ENCODE data around the gene THSD7B. TPM values are rescaled to one million over a fixed set of nuclear protein-coding genes. Genes with fewer than 3 reads are reported as not detected.
A peak's percentile ranks its signal among the peaks of the same experiment; 100 is the strongest.
"Not testable (repeated sequence)": the region's sequence is repeated elsewhere in the genome, so short reads cannot be mapped to it uniquely, and the experiment has no call there.

Gene THSD7B
- total RNA-seq, 1 donor from 2014 or later = 20.0 TPM

DNA sequence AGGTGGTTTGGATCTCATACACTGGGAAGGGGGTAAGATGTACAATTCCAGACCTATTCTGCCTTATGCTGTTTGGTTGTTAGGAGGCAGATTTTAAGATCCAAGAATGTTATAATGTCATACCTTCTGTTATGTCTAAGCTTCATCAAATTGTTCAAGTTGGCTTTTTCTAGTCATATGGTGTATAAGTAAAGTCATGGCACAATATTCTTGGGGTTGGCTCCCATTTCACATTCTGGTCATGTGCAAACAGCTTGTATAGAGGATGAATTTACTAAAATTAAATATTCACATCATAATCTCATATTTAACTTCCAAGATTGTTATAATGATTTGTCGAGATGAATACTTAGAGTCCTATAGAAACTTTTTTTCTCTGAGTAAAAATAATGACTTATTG, 774.0 kb downstream of the THSD7B start:
- no peak for DNase-seq

DNA sequence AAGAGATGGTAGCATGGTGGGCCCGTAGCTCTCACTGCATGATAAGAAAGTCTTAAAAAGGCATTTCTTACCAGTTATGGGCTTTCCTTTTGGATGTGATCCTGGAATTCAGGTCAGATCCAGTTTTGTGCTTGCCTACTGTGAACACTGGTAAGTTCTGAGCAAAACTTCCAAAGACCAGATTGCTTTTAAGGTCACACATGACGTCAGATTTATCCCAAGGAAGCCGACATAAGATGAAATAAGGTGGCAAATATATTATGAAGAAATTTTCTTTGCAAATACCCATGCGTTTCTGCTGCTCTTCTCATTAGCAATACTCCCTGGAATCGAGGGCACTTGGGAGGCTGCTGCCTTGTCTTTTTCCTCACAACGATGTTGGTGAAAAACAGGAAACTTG, 782.5 kb downstream of the THSD7B start:
- no peak for DNase-seq

- no peak for DNase-seq
These were observed 801.0 kb downstream of the THSD7B start for GRCh38 chr2:137566387-137566786.

DNA sequence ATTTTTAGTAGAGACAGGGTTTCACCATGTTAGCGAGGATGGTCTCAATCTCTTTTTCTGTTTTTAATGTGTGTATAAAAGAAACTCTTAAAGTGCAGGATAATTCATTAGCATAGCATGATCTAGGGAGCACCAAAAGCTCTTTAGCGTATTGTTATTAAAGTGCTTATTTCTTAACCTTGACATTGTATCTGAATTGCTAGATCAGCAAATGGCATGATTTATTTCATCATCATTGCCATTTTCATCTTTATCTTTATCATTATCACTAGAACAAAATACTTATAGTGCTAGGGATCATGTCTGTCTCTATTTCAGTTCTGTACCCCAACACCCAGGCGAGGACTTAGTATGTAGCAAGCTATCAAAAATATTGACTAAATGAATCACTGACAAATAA, 805.1 kb downstream of the THSD7B start:
- no peak for DNase-seq

DNA sequence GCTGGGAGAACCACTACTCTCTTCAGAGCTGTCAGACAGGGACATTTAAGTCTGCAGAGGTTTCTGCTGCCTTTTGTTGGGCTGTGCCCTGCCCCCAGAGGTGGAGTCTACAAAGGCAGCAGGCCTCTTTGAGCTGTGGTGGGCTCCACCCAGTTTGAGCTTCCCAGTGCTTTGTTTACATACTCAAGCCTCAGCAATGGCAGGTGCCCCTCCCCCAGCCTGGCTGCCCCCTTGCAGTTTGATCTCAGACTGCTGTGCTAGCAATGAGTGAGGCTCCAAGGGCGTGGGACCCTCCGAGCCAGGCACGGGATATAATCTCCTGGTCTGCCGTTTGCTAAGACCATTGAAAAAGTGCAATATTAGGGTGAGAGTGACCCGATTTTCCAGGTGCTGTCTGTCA, 822.5 kb downstream of the THSD7B start:
- not testable (repeated sequence) for DNase-seq

GRCh38 chr2:137588578-137588977, 823.2 kb downstream of the THSD7B start:
- not testable (repeated sequence) for DNase-seq

DNA sequence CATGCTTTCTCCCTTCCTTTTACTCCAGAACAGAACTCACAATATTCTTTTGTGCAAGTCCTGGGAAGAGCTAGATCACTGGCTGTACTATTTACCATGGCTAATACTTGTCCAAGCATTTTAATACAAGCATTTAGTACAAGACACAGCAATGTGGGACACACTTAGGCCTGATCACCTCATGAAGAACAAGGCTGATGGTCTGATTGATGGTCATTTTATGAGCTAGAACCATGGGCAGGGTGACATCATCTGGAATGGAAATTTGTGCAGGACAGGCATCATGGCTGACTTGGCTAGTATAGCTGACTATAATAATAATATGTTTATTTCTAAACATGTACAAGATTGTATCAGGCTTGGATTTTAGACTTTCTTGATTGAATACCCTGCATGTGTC, 824.8 kb downstream of the THSD7B start:
- DNase-seq = no peak

- DNase-seq = no peak
These were observed 842.5 kb downstream of the THSD7B start for GRCh38 chr2:137607722-137608318.

DNA sequence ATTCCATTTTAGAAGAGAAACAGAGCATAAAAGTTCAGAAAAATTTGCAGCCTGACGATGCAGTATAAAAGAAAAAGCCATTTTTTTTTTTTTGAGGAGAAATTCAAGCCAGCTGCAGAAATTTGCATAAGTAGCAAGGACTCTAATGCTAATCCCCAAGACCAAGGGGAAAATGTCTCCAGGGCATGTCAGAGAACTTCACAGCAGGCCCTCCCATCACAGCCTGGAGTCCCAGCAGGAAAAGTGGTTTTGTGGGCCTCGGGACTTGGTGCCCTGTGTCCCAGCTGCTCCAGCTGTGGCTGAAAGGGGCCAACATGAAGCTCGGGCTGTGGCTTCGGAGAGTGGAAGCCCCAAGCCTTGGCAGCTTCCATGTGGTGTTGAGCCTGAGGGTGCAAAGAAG, 873.6 kb downstream of the THSD7B start:
- no peak for DNase-seq

DNA sequence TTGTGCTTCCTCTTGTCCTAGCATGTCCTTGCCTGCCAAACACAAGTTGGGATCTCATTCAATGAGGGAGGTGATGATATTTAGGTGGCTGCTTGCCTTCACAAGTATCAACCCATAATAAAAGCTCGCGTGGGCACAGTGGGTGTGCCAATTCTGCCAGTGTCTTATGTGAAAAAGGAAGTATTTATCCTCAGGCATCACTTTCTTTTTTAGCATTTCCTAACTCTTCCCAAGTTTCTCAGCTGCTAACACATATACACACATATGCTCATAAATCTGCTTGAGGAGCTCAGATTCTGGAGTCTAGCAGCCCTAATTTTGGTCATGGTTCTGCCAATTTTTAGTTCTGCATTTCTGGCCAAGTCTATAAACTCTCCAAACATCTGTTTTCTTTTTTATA, 879.4 kb downstream of the THSD7B start:
- DNase-seq = peak; percentile 6

DNA sequence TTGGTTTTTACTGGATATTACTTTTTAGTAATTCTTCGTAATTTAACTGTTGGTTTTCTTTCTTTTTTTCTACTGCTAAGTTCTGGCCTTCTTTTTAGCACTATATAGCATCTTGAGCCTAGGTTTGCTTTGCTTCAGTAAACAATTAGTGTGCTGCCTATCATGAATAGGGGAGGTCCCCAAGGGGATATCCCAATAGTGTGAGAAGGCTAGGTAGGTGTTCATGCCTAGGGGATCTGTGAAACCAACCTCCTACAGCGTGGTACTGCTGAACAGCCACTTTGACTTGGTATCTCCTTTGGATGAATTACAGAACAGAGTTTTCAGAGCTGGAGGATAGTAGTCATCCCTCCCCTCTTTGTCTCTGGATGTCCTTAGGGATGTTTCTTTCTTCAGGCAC, 888.7 kb downstream of the THSD7B start:
- no peak for DNase-seq

- DNase-seq = no peak
These were observed 890.5 kb downstream of the THSD7B start for GRCh38 chr2:137655814-137656213.

DNA sequence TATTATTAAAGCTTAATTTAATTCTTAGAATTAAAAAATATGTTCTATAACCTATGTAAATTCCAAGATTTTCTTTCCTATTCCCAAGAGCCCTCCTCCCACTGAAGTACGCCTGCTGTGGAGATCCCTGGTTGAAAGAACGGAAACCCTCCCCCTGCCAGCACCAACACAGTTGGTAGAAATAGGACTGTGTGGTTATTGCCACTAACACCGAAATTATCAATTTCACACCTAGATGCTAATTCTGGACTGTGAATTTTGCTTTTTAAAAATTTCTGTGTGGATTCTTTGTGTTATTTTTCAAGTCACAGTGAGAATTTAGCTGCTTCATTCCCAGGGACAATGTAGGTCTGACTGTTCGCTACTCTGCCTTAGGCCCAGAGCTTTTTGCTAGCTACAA, 893.1 kb downstream of the THSD7B start:
- DNase-seq = no peak

DNA sequence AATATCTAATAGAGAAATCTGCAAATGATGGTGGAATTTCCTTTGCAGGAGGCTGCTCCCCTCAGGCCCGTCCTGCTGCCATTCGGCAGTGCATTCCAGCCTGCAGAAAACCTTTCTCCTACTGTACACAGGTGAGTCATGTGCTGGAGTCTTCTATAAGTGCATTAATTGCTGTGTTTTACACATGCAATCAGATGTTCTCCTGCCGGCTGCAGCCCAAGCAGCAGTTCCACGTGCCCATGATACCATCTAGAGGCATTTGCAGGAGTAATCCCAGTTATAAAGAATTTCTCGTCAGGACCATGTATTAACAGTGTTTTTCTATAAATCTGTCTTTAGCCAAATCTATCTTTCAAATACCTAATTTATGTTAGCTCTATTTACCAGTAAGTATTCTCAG, 894.3 kb downstream of the THSD7B start:
- DNase-seq = peak; percentile 0

GRCh38 chr2:137670111-137670510, 904.8 kb downstream of the THSD7B start:
- DNase-seq = no peak

GRCh38 chr2:137672989-137673552, 907.7 kb downstream of the THSD7B start:
- no peak for DNase-seq

DNA sequence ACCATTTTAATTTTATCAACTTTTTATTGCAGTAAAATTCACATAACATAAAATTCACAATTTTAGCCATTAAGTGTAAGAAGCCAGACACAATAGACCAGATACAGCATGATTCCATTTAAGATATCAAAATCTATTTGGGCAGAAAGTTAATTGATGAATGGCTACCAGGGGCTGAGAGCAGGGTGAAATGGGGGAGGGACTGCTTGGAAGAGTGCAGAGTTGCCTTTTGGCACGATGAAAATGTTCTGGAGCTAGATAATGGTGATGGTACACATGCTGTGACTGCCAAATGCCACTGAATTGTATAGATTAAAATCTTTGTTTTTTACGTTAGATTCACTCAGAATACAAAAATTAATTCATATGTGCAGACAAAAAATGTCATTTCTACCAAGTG, 909.6 kb downstream of the THSD7B start:
- DNase-seq = no peak

GRCh38 chr2:137675584-137676327, 910.4 kb downstream of the THSD7B start:
- DNase-seq = no peak

DNA sequence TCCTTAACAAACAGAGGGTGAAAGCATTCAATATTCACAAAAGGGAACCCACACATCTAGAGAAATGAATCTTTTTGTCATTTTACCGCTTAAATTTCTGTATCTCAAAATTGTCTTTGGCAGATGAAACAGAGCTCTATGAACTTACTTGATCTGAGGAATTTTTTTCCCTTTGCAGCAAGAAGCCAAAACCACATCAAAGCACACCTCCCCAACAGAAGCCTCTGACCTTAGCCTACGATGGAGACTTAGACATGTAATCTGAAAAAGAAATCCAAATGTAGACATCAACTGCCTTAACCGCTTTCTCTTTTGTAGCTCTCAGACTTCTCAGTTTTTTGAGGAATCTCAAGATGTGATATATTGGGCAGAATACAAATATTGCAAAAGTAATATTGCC, 911.0 kb downstream of the THSD7B start:
- DNase-seq = no peak

DNA sequence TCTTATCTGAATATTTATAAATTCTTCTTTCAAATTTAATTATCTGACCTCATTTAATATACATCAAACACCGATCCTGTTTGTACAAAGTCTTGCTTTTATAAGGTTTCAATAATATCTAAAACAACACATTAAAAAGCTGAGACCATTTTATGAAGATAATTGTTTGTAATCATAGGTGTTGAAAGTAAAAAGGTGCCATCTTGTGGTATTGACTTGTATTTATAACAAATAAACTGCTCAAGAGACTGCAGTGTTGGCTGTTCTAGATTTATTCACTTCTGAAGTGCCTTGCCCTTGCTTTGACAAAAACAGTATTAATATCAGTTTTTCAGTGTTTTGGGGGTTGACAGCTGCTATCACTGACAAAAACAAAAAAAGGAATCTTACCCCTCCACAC, 912.1 kb downstream of the THSD7B start:
- DNase-seq = no peak

DNA sequence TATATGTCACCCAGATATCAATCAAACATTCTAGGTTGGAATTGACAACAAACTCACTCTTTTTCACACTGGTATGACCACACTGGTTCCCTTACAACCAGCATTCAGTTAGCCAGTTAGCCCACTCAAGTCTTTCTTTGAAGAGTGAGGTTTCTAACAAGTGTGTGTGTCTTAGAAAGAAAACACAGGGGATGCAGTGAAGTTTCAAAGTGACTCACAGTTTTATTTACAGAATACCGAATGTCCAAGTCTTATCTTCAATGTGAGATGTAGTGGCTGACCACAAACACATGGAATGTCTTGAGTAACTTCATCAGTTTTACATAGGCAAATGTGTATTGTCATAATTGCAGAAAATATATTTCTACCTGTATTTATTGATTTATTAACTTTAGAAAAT, 924.2 kb downstream of the THSD7B start:
- DNase-seq = no peak

DNA sequence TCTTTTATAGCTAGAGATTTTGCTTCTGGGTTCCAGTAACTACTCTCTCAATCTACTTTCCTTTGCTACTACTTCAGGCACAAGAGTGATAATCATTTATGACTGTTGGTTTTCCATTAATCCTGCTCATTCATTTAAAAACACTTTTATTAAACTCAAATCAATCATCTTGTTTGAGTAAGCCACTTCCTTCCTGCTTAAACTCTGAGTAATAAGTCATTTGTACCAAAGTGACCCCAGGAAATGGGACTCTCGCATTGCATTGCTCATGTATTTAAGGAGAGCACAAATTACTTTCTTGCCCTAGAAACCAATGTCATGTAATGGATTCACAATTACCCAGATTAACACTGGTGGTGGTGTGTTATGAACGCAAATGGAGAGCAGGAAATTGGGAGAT, 928.2 kb downstream of the THSD7B start:
- DNase-seq = no peak

DNA sequence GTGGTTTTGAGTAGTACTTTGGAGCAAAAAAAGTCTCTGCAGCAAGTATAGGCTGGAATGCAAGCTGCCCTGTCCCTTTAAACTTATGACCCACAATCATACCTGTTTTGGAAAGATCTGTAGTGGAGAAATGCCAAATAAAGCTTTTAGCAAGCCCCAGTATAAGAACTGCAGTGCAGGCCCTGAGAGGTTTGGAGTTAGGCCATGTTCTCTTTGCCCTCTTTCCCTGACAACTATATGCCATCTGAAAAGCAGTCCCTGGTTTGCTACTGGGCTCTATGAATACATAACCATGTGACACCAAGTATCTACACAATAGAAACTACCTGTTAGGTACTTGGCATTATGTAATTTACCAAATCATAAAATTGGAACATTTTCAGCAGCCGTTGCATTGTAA, 931.6 kb downstream of the THSD7B start:
- no peak for DNase-seq

DNA sequence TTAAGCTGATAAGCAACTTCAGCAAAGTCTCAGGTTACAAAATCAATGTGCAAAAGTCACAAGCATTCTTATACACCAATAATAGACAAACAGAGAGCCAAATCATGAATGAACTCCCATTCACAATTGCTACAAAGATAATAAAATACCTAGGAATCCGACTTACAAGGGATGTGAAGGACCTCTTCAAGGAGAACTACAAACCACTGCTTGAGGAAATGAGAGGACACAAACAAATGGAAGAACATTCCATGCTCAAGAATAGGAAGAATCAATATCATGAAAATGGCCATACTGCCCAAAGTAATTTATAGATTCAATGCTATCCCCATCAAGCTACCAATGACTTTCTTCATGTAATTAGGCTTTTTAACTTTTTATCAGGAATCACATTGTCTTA, 934.9 kb downstream of the THSD7B start:
- not testable (repeated sequence) for DNase-seq
